Epithelial cell of esophagus (primary cell): Measurements from ENCODE around the gene PDE9A.
"Not testable (repeated sequence)": the region's sequence is repeated elsewhere in the genome, so short reads cannot be mapped to it uniquely, and the experiment has no call there.

Experiments
- DNase-seq: peaks from one replicate; pipeline ENCODE4 v3.0.0; 2010; ENCODE audit warnings: low read depth
- H3K4me3 ChIP-seq: 2 replicates; pipeline ENCODE4 v1.5.1; 2011; ENCODE audit warnings: mild to moderate bottlenecking, low read length, control low read depth
- CTCF ChIP-seq: IDR thresholded peaks from 2 replicates; pipeline ENCODE4 v1.5.1; 2011; ENCODE audit warnings: low read depth, mild to moderate bottlenecking, low read length, control low read depth, inconsistent platforms; ENCODE audit not compliant: insufficient read depth; ENCODE audit errors: missing control alignments

Gene PDE9A

GRCh38 chr21:42806509-42807140 is 153.2 kb downstream of the PDE9A start:
- no peak overlapping the region for H3K4me3 ChIP-seq

DNA sequence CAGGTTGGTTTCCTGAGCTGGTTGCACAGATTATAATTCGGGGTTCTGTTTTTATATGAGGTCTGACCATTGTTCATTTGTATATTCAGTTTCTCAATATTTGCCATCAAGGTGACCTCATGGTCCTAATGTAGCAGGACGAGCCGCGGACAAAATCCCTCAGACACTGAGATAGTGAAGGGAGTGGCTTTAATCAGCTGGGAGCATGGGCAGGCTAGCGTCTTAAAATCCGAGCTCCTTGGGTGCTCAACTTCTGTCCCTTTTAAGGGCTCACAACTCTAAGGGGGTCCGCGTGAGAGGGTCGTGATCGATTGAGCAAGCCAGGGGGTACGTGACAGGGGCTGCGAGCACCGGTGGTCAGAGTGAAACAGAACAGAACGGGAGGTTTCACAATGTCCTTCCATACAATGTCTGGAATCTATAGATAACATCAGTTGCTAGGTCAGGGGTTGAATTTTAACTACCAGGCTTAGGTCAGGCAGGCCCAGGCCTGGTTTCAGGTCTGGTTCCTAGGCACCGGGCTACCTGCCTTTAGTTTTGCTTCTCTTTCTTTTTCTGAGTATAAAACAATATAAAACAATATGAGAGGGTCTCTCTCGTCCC is 154.0 kb downstream of the PDE9A start:
- not testable (repeated sequence) for H3K4me3 ChIP-seq, DNase-seq

More at GRCh38 chr21:42806509-42807140, 153.2 kb downstream of the PDE9A start:
- TF ChIP-seq CTCF, result no peak
- no peak for DNase-seq

DNA sequence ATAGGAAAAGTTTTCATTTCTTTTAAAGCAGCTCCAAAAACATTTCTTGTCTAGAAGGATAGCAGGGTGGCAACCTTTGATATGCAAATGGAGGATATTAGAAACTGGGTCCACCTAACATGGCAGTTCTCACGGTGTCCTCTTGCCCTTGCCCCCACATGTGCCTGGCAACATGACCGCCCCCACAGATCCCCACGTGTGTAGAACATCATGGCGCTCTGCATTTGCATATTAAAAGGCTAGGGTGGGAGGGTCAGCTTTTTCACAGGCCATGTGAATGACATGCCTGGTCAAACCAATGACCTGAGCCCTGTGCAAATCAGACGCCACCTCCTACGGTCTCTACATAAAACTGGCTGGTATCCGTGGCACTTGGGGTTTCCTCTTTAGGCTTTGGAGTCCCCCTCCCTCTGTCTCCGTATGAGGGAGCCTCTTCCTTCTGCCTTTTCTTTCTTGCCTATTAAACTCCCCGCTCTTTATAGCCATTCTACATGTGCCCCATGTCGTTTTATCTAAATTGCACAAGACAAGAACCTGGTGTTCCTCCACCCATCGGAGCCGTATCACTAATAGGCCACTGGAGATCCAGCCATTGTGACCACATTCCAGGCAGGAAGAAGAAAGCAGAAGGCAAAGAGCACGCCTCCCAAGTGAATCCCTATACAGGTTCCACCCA is 154.7 kb downstream of the PDE9A start:
- no peak for TF ChIP-seq CTCF
- DNase-seq, result no peak
- no peak overlapping the region for H3K4me3 ChIP-seq

DNA sequence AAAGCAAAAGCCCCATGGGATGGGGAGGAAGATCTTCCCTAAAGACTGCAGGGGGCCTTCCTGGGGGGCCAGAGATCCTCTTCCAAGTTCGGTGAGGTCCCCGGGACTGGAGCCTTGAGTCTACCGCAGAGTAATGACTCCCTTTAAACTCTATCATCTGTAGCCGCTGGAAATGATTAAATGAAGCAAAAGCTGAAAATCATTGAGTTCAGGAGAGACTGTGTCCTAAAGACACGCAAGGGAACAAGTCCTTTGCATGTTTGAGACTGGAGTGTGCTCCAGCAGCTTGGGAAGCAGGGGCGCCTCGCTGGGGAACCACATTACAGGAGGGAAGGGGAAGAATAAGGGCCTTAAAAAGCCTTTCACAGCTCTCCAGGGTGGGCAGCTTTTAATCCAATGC is 155.8 kb downstream of the PDE9A start:
- no peak for TF ChIP-seq CTCF

DNA sequence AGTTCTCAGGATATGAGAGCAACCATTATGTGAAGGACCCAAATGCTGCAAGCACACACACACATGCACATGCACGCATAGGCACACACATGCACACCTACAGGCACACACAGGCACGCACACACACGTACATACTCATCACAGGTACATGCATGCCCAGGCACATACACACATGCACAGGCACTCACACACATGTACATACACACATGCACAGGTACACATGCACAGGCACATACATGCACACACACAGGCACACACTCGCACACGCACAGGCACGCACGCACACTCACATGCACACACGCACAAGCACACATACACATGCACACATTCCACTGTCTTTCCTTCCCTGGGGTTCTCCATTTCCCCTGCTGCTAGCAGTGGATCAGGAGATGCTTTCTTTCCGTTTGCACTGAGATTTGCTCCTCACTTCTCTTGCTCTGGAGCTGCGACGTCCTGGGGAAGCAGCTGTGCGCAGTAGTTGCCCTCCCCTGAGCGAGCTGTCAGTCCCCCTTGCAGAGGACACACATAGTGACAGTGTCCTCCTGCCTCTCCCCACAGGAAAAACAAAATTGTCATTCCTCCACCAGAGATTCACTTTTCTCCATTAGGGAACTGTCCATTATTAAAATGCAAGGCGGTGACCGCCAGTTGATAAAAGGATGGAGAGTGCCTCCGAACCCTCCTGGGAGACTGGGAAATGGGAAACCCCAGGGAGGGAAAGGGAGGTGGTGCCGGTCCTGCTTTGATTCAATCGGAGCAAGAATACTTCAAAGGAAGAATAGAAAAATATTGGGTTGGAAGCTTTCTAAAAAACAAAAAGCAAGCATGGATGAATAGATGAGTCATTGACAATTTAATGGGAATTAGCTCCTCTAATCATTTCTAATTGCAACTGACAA is 156.4 kb downstream of the PDE9A start:
- no peak overlapping the region for H3K4me3 ChIP-seq
- no peak for TF ChIP-seq CTCF
- no peak for DNase-seq

More for the DNA sequence above, 155.8 kb downstream of the PDE9A start:
- no peak overlapping the region for H3K4me3 ChIP-seq
- no peak for DNase-seq

DNA sequence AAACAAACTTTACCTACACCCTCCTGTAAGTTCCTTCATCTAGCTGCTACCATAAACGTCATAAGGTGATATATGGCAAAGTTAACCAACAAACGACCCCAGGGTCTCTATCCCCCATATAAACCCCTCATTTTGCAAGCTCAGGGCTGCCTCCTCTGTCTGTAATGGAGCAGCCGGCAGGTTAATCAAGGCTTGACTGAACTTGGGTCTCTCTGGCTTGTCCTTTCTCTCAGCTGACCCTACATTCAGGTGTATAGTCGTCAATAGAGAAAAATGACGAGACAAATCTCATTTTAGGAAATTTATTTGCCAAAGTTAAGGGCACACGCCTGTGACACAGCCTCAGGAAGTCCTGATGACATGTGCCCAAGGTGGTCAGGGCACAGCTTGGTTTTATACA is 158.5 kb downstream of the PDE9A start:
- TF ChIP-seq CTCF, result no peak
- H3K4me3 ChIP-seq, result no peak overlapping the region
- no peak for DNase-seq

DNA sequence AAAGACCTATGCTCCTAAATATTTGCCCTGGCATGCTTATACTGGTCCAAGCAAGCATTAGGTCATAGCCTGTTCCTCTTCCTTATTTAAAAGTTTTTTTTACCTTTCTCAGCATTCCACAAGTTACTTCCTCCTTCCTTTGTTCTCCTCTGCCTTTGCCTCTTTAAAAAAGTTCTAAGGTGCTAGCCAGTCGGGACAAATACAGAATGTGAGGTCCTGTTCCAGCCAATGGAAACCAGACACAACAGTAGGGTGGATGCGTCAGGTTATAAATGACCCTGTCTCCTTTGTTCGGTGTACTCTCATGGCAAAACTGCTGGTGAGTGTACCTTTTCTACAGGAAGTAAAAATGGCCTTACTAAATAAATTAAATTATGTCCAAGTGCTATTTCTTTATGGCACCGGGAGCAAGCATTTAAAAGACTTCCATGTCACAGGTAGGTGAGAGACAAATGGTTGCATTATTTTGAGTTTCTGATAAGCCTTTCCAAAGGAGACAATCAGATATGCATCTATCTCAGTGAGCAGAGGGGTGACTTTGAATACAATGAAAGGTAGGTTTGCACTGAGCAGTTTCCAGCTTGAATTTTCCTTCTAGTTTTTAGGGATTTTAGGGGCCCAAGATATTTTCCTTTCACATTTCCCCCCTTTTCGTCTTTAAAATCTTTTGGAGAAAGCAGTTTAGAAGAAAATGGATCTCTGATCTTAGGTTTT is 159.3 kb downstream of the PDE9A start:
- peak overlapping the region; percentile 54 for H3K4me3 ChIP-seq
- peak; percentile 88 for DNase-seq
